GM10266 (cell line): ENCODE results near the gene KRTAP10-3.

Experiments used
- DNase-seq: peaks from one replicate; pipeline ENCODE4 v3.0.0; 2012; ENCODE audit errors: extremely low spot score
- CTCF ChIP-seq: IDR thresholded peaks from 2 replicates; pipeline ENCODE4 v1.5.1; 2012; ENCODE audit warnings: mild to moderate bottlenecking, low read depth; ENCODE audit not compliant: control insufficient read depth, insufficient read depth; ENCODE audit errors: missing control alignments

The KRTAP10-3 gene

GRCh38 chr21:44599264-44600029 lies 40.9 kb upstream of the KRTAP10-3 start:
- TF ChIP-seq CTCF, result no peak
- no peak for DNase-seq

GRCh38 chr21:44598061-44598460 lies 39.5 kb upstream of the KRTAP10-3 start:
- DNase-seq, result no peak
- no peak for TF ChIP-seq CTCF

- TF ChIP-seq CTCF, result no peak
- no peak for DNase-seq
Observed at GRCh38 chr21:44596068-44596725, 37.6 kb upstream of the KRTAP10-3 start.

GRCh38 chr21:44595524-44595923 lies 36.9 kb upstream of the KRTAP10-3 start:
- DNase-seq, result no peak
- no peak for TF ChIP-seq CTCF

- DNase-seq, result no peak
- TF ChIP-seq CTCF, result no peak
Observed at GRCh38 chr21:44594406-44594916, 35.9 kb upstream of the KRTAP10-3 start.

GRCh38 chr21:44593598-44594405 lies 35.2 kb upstream of the KRTAP10-3 start:
- DNase-seq, result no peak
- no peak for TF ChIP-seq CTCF
